Activated B cell treated with CpG ODN at 0.5 μM for 24 hours (primary cell): ENCODE results near the gene FBXO15. TPM values are rescaled to one million over a fixed set of nuclear protein-coding genes. Genes with fewer than 3 reads are reported as not detected.

ENCODE experiments used
- ATAC-seq: fragments of 200-7000 bp; cut with Tn5 transposase; one replicate; pipeline ENCODE4 v1.10.0; 2021; ENCODE audit warnings: low read depth, mild to moderate bottlenecking, moderate library complexity
- CTCF ChIA-PET: fragments of 350-600 bp; sonication (Branson Sonifier 250); formaldehyde crosslinking; loops from one replicate; lab custom pipeline; 2021; ENCODE audit warnings: antibody characterized with exemption; lab: Charles Lee
- POLR2A ChIA-PET: fragments of 350-600 bp; sonication (Branson Sonifier 250); formaldehyde crosslinking; loops from one replicate; lab custom pipeline; 2021; ENCODE audit warnings: antibody characterized with exemption; lab: Charles Lee
- DNase-seq: peaks from one replicate; pipeline ENCODE4 v3.0.0; 2022
- H3K27ac Mint-ChIP-seq: one replicate; pipeline ENCODE4 v1.8.0; 2020; ENCODE audit warnings: mixed read lengths
- H3K27me3 Mint-ChIP-seq: one replicate; pipeline ENCODE4 v1.8.0; 2021; ENCODE audit warnings: mixed read lengths
- H3K36me3 Mint-ChIP-seq: one replicate; pipeline ENCODE4 v1.8.0; 2021; ENCODE audit warnings: low read depth, mixed read lengths
- H3K4me1 Mint-ChIP-seq: one replicate; pipeline ENCODE4 v1.8.0; 2021; ENCODE audit warnings: mixed read lengths
- H3K4me3 Mint-ChIP-seq: one replicate; pipeline ENCODE4 v1.8.0; 2020; ENCODE audit warnings: mild to moderate bottlenecking, mixed read lengths
- H3K9me3 Mint-ChIP-seq: one replicate; pipeline ENCODE4 v1.8.0; 2020; ENCODE audit warnings: mixed read lengths
- intact Hi-C: fragments of 100-400 bp; cut with micrococcal nuclease; formaldehyde crosslinking; loops from one replicate; pipeline ENCODE4 v1.15.1; 2024
- total RNA-seq: library from RNA; stranded (reverse); gene quantifications from 2 replicates; pipeline ENCODE4 v1.2.3, GENCODE V29; 2022
- TF ChIP-seq, protein P1 (sequence below): fragments of 200-600 bp; IDR thresholded peaks from one replicate; pipeline ENCODE4 v1.8.0; 2022; ENCODE audit warnings: antibody characterized with exemption, mild to moderate bottlenecking

FBXO15 gene
- total RNA-seq, 1 donor from 2014 or later: 0.69 TPM

DNA sequence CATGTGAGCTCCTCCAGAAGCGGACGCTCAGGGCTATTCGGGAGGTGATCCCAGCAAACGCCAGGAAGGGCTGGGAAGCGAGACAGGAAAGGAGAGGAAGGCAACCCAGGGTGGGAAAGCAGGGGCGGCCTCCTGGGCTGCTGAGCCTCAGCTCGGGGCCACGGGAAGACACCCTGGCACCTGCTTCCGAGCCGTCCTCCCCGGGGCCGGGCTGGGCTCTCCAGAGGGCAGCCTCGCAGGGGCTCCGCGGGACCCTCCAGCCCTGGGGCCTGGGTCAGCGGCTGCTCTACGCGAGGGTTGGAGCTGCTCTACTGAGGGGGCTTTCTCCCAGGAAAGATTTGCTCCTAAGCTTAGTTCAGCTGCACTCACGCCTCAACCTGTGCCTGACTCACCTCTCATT lies 34.7 kb upstream of the FBXO15 start:
- ChIA-PET POLR2A (no interaction called here), CTCF (no interaction called here)
- peaks cover 18% of the 10 kb centered on the region for H3K27me3 Mint-ChIP-seq

DNA sequence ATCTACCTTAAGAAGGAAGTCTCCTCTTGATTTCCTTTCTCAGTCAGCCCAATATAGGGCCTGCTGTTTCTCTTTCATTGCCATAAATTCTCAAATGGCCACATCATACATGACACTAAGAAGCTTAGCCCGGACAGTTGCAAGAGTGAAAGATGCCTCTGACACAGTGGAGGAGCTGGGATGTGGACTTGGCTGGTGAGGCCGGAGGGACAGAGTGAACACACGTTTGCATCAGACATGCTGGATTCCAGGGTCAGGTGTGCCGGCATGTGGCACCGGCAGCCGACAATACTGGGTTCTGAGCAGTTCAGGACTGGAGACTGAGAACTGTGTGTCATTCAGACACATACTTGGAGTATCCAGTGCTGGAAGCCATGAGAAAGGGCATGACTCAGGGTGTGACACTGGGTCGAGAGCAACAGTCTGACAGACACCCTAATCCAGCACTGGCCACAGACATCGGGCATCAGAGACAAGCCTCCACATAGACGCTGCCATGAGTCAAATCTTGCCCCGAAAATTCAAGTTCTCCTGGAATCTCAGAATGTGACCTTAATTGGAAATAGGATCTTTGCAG lies 32.1 kb upstream of the FBXO15 start:
- POLR2A ChIA-PET: no interaction called here
- no peak overlapping the region for H3K27ac Mint-ChIP-seq

More for the DNA sequence above, 34.7 kb upstream of the FBXO15 start:
- intact Hi-C loops: no loop called here
- H3K4me3 Mint-ChIP-seq: no peak overlapping the region
- H3K36me3 Mint-ChIP-seq: no peaks in the 10 kb centered on the region
- TF ChIP-seq, protein P1, sequence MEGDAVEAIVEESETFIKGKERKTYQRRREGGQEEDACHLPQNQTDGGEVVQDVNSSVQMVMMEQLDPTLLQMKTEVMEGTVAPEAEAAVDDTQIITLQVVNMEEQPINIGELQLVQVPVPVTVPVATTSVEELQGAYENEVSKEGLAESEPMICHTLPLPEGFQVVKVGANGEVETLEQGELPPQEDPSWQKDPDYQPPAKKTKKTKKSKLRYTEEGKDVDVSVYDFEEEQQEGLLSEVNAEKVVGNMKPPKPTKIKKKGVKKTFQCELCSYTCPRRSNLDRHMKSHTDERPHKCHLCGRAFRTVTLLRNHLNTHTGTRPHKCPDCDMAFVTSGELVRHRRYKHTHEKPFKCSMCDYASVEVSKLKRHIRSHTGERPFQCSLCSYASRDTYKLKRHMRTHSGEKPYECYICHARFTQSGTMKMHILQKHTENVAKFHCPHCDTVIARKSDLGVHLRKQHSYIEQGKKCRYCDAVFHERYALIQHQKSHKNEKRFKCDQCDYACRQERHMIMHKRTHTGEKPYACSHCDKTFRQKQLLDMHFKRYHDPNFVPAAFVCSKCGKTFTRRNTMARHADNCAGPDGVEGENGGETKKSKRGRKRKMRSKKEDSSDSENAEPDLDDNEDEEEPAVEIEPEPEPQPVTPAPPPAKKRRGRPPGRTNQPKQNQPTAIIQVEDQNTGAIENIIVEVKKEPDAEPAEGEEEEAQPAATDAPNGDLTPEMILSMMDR: no peak
- ATAC-seq (no peak), DNase-seq (no peak)
- H3K4me1 Mint-ChIP-seq: no peaks in the 10 kb centered on the region
- H3K9me3 Mint-ChIP-seq: no peaks in the 10 kb centered on the region
- H3K27ac Mint-ChIP-seq: no peak overlapping the region

DNA sequence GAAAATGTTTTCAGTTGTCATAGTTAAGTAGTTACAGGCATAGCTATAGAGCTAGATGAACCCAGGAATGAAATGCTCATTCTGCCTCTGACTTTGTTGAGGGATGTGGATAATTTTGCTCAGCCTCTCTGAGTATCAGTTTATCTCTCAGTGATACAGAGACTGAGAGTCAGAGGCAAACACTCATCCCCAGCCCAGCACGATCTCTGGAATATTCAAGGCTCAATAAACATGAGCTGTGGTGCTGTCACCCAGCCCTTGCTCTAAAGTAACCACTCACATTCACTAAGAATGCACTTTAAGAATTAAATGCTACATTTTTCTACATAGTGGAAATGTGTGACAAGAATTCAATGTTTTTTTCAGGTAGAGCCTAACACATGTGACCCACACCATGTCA lies 31.2 kb upstream of the FBXO15 start:
- CTCF ChIA-PET: interaction anchor here (0.9 kb wide), 1 partner anchor 163 kb away, joined by 3 read pairs; no protein-coding TSS in a partner anchor
- no peak overlapping the region for H3K27ac Mint-ChIP-seq

More for the DNA sequence above, 32.1 kb upstream of the FBXO15 start:
- H3K4me1 Mint-ChIP-seq: no peaks in the 10 kb centered on the region
- no peaks in the 10 kb centered on the region for H3K36me3 Mint-ChIP-seq
- TF ChIP-seq, protein P1: no peak
- H3K9me3 Mint-ChIP-seq: no peaks in the 10 kb centered on the region
- CTCF ChIA-PET: interaction anchor here (0.9 kb wide), 1 partner anchor 162 kb away, joined by 3 read pairs; no protein-coding TSS in a partner anchor
- intact Hi-C loops: no loop called here
- ATAC-seq (no peak), DNase-seq (no peak)
- peaks cover 14% of the 10 kb centered on the region for H3K27me3 Mint-ChIP-seq
- H3K4me3 Mint-ChIP-seq: no peak overlapping the region

DNA sequence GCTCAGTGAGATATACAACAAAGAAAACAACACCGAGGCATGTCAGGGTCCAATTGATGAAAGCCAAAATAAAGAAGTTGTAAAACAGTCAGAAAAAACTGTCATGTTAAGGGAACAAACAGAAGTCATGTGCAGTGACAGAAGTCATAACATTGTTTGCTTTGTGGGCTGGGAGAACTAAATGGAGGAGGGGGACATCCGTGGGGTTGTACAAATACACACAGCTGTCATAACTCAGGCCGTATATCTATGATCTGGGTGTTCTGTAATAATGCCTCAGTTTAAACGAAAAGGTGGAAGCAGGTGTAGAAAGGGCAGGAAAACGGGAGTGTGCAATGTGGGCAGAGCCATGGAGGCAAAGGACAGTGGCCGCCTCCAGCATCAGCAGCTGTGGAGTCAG lies 28.0 kb upstream of the FBXO15 start:
- no peak overlapping the region for H3K27ac Mint-ChIP-seq
- no peak for ATAC-seq
- H3K36me3 Mint-ChIP-seq: no peaks in the 10 kb centered on the region
- peaks cover 16% of the 10 kb centered on the region for H3K27me3 Mint-ChIP-seq
- CTCF ChIA-PET: no interaction called here
- intact Hi-C loops: no loop called here
- H3K9me3 Mint-ChIP-seq: no peaks in the 10 kb centered on the region
- H3K4me3 Mint-ChIP-seq: no peak overlapping the region
- TF ChIP-seq, protein P1: no peak
- no peak for DNase-seq
- peaks cover 4% of the 10 kb centered on the region for H3K4me1 Mint-ChIP-seq
- POLR2A ChIA-PET: no interaction called here

More for the DNA sequence above, 31.2 kb upstream of the FBXO15 start:
- no peak for DNase-seq
- POLR2A ChIA-PET: no interaction called here
- intact Hi-C loops: no loop called here
- Mint-ChIP-seq H3K27me3 (peaks cover 13% of the 10 kb centered on the region), H3K4me1 (no peaks in the 10 kb centered on the region), H3K36me3 (no peaks in the 10 kb centered on the region), H3K9me3 (no peaks in the 10 kb centered on the region), H3K4me3 (no peak overlapping the region)
- ATAC-seq: no peak
- TF ChIP-seq, protein P1: no peak

DNA sequence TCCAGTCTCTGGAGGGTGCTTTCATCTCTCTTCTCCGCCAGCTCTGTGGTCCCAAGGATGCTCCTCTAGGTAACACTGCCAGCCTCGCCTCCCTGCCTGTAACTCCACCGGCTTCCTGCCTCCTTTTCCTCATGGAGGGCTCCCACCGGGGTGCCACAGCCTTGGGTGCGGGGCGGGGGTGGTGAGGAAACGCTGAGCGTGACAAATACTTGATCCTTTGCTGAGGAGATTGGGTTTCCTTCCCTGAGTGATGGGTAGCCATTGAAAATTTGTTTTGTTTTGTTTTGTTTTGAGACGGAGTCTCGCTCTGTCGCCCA lies 25.8 kb upstream of the FBXO15 start:
- TF ChIP-seq, protein P1: no peak
- Mint-ChIP-seq H3K36me3 (no peaks in the 10 kb centered on the region), H3K27ac (no peak overlapping the region), H3K4me3 (no peak overlapping the region), H3K27me3 (peaks cover 25% of the 10 kb centered on the region), H3K9me3 (no peaks in the 10 kb centered on the region), H3K4me1 (peaks cover 4% of the 10 kb centered on the region)
- ChIA-PET CTCF (no interaction called here), POLR2A (no interaction called here)
- intact Hi-C loops: no loop called here
- no peak for DNase-seq
- no peak for ATAC-seq
